Activated CD4-positive, alpha-beta T cell treated with anti-CD3 and anti-CD28 coated beads, Interleukin-2, Interleukin-4, amounts not matched to agents 100 ng/mL and 50 ng/mL, durations not matched to agents 16 hours and 8 hours (primary cell): ENCODE data around the gene RSU1.
"Not testable (repeated sequence)": the region's sequence is repeated elsewhere in the genome, so short reads cannot be mapped to it uniquely, and the experiment has no call there.

Experiments
- DNase-seq: peaks from one replicate; pipeline ENCODE4 v3.0.0-alpha.2; 2020; ENCODE audit warnings: low spot score

Gene RSU1

DNA sequence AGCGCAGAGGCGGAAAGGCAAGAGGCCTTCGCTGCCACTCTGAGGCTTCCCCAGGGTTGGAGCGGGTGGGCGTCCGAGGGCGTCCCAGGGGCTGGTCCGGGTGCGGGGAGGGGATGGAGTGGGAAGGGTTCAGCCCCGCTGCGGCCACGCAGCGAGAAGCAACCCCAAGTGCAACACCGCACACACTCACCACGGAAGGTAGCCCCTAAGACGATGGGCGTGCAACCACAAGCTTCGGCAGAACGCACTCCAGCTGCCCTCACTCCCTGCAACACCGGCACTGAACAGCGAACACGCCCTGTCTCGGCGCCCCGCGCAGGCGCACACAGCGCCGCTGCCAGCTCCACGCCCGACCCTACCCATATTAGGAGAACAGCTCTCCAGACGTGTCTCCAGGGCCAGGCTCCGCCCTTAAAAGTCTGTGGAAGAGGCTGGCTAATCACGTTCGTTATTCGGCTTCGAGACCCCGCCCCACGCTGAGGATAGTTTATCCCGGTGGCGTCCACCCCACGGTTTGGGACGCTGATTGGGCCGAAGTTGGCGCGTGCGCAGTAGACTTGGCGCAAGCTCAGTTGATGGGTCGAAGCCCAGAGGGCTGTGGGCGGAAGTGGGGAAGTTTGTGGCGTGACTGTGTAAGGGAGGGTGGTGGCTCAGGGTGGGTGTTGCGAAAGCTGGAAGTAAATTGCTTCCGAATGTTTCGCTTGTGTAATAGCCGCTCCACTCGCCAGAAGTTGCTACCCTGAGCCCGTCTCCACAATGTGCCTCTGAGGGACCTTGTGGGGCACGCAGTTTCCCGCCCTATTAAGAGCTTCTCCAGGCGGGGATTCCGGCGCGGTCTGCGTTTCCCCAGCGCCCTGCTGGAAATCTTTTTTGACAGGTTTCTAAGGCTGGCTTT is at the start of gene RSU1:
RSU1 (minus strand) TSS at position 300 of the 895 bp plus-strand sequence. CDS start 343 bp downstream, outside the sequence.
- peak; percentile 100 for DNase-seq

DNA sequence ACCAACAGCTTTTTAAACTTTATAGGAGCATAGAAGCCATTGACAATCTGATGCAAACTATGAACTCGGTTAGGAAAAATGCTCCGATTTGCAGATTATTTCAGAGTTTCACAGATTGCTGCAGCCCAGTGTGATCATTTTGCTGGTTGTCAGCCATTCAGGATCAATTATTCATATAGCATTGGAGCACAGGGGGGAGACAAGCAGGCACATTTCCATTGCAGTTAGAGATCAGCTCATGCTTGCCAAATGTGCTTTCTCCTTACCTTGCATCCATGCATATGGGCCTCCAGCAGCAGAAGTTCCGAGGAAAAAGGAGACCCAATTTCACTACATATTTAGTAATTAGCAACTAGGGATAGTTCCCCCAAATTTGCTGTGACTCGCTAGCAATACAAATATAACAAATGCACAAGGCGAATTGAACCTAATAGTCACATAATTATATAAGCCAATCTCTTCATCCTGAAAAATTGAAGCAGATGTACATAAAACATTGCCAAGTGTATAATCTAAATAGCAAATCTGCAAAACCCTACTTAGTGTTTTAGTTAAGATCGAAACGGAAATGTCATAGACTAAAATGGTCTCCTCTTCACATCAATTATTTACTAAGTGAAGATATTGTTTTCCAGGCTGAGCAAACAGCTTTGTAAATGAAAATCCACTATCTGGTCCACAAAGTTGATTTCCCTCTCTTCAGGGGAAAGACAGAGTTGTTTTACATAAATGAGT is 49.5 kb upstream of the RSU1 start:
- no peak for DNase-seq

DNA sequence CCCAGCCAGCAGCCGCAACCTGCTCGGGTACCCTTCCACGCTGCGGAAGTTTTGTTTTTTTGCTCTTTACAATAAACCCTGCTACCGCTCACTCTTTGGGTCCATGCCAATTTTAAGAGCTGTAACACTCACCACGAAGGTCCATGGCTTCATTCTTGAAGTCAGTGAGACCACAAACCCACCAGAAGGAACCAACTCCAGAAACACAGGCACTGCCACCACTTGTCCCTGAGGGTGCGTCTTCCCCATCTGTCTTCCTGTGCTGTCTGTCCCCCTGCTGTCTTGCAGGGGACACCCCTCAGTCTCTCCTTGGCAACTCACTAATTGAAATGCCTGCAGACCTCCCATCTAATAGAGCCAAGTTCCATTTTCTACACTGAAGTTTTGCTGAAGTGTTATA is 48.5 kb upstream of the RSU1 start:
- DNase-seq: no peak

DNA sequence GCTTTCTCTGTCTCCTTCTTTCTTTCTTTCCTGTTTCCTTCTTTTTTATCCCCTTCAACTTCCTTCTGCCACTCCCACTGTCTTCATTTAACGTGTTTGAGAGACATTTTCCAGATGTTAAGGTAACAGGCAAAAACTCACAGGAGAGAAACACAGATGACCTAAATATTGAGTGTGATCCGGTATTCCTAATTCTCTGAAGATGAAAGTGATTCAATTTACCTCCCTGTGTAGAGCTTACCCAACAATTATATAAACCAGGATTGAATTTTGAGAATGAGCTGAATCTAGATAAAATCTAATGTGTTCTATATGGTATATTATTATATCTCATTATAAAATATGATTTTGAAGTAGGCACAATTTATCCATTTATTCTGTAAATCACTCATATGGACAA is 46.5 kb upstream of the RSU1 start:
- DNase-seq: no peak

DNA sequence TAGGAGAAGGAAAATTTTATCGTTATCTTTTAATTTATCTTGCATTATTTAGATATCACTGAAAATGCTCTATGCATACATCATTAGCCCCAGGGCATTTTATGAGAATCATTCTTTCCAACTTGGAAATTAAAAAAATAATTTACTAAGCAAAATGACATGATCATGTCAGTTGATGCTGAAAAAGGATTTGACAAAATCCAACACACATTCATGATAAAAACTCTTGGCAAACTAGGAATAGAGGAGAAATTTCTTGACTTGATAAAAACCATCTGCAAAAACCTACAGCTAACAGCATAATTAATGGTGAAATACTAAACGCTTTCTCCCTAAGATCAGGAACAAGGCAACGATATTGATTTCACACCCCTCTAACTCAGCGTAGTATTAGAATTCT is 40.2 kb upstream of the RSU1 start:
- DNase-seq: no peak

DNA sequence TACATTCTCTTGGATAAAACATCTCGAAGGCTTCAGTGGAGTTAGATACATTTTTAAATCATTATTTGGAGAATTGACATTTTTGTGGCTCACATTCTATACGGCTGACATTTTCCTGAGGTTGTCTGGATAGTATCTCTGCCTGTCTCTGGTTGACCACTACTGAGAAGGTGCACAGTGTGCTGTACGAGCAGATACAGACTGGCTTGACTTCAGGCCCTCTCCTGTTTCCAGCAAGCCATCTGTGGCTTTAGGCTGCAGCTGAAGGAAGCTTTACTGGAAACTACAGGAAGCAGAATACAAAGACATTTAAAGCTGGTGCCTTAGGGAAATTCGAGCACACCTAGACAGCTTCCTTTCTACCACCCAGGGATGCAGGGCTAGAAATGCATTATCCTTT is 39.3 kb upstream of the RSU1 start:
- no peak for DNase-seq

DNA sequence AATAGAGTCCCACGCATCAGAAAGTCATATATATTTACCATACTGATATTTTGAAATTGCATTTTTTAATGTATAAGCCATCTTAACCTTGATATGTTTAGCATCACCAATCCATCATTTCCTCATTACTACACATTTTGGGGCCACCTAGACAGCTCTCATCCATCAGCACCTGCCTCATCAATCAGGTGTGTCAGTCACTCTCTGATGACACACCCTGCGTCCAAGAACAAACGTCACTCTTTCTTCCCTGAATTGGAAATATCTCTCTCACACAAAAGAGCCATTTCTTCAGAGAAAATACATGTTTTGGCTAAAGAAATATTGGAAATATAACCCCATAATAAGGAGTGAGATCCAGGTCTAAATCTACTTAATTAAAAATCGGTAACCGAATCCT is 38.9 kb upstream of the RSU1 start:
- DNase-seq: no peak

DNA sequence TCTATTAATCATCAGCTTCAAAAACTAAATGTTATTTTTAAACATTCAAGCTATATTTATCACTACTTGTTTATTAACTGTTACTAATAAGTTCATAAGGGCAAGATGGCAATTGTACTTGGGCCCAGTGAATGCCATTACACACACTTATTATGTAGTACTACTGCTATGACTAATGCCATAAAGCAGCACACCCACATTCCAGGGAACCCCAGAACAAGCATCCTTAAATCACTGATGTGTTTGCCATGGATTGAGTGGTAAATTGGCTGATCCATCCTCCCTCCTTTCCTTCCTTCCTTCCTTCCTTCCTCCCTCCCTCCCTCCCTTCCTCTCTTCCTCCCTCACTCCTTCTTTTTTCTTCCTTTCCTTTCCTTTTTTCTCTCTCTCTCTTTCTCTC is 37.4 kb upstream of the RSU1 start:
- no peak for DNase-seq

DNA sequence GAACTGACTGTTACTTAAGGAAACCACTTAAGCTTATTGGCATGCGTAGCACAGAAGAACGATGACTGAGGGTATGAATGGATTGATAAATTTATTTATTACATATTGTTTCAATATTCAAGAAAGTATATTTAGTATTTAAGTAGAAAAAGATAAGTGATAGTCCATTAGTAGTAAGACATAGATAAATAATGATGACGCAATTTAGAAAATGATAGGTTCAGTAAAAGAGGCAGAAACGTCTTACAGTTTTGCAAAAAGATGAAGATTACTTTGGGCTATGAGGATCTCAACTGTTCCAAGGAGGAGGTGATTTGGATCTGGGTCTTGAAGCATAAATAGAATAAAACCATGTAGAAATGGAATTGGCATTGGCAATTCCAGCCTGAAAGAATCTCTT is 36.6 kb upstream of the RSU1 start:
- no peak for DNase-seq

DNA sequence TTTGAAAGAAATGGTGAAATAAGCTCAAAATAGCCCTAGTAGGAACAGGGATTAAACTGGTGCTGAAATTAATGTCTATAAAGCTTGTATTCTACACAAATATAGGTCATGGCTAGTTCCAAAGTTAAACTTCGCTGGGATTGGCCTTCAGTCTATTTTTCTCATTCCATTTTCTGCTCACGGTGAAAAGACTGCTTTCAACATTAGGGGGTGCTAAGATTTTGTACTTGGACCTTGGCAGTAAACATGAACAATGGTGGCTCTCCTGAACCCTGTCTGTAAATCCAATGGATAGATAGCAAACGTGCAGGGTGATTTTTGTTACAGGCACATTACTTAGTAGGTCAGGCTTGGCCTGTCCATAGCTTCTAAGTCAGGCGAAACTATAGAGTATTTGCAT is 36.0 kb upstream of the RSU1 start:
- DNase-seq: peak; percentile 14

DNA sequence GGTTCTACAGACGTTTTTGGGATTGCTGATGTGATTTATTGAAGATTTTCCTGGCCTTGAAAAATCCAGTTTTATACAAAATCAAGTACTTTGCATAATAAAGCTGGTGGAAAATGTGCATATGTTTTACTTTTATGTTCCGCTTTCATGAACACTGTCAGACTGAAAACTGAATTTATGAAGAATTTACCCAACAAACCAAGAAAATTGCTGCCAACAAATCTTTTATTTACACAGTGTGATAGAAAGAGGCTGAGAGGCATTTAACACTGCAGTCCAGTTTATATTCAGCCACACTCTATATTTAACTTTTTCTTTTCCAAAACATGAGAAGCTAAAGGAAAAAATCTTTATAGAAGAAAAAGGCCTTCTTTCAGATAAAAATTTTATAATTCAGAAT is 35.4 kb upstream of the RSU1 start:
- DNase-seq: no peak

DNA sequence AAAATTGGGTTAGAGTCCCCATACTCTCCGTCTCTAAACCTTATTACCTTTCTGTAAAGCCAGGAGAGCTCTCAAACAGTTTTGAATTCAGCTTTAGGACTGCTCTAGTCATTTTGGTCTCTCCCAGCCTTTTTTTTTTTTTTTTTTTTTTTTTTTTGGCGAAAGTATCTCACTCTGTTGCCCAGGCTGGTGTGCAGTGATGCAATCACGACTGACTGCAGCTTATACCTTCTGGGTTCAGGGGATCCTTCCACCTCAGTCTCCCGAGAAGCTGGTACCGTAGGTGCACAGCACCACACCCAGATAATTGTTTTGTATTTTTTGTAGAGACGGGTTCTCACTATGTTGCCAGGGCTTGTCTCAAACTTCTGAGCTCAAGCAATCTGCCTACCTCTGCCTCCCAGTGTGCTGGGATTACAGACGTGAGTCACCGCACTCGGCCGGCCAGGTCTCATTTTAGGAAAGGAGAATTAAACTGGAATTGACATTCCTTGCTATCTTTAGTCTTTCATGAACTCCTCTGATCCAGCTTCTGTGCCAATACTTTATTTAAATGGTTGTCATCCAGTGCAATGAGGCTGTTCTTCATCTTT is 31.4 kb upstream of the RSU1 start:
- no peak for DNase-seq

DNA sequence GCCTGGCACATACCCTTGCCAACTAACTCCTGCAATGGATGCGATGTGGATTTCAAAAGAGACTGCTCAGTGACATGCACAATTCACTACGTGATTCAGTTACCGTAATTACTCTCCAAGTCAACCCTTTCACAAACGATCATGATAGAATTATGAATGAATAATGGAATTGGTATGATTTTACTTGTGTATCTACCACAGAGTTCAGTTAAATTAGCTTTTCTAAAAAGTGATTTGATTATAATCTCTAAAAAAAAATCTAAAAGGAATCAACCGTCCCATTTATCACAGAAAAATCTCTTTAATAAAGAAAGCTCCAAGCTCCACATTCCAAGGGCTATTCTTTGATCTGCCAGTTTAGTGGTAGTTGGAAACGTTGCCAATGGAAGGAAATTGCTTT is 30.4 kb upstream of the RSU1 start:
- DNase-seq: no peak

DNA sequence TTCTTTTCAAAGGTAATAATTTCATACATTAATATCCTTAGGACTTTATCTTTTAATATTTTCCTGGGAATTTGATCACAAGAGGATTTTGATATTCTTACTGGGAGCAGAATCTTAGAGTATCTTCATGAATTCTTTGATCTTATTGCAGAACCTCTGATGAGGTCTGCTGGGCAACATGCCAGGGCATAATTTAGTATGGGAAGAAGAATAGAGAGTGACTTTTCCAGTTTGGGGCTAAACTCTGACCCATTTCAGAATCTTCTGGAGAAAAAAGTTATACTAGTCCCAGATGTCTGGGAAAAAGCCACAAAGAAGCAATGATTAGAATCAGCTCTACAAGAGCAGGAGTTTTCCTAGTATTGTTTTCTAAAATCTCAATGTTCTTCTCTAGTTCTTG is 28.0 kb upstream of the RSU1 start:
- DNase-seq: no peak

DNA sequence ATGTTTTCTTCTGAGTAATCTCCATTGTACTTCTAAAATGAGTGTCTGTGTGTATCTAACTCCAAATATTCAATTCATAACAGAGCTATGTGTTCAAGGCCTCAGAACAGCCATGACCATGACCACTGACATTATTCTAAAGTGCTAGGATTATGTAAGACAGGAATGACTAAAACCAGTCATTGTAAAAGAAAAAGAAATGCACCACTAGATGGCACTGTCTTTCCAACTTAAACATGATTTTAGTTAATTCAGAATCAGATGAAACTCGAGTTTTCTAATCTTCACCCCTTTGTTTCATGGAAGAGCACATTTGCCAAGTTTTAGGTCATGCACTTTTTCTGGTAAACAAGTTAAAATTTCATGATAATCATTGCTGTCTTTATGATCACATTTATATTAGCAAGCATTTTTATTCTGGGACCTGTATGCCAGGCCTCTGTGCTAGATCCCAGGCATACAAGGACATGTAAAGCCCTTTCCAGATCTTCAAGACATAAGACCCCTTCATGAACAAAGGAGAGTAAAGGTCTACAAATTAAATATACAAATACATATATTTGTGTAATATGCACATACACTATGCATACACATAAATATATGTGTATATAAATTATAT is 26.1 kb upstream of the RSU1 start:
- DNase-seq: peak; percentile 80

DNA sequence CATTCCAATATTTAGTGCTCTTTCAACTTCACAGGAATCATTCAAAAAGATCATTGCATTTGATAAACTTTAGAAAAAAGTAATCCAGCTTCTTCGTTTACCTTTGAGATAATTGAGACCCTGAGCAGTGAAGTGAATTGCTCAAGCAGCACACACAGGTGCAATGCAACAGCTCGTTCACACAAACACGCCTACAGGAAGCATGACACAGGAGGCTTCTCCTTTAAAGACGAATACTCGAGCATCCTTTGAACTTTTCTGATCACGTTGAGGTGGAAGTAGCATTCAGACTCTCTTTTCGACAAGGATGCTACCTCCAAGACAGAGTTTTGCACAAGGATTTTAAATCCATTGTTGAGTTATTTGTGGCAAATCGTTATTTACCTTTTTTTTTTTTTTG is 18.0 kb upstream of the RSU1 start:
- DNase-seq: peak; percentile 31

DNA sequence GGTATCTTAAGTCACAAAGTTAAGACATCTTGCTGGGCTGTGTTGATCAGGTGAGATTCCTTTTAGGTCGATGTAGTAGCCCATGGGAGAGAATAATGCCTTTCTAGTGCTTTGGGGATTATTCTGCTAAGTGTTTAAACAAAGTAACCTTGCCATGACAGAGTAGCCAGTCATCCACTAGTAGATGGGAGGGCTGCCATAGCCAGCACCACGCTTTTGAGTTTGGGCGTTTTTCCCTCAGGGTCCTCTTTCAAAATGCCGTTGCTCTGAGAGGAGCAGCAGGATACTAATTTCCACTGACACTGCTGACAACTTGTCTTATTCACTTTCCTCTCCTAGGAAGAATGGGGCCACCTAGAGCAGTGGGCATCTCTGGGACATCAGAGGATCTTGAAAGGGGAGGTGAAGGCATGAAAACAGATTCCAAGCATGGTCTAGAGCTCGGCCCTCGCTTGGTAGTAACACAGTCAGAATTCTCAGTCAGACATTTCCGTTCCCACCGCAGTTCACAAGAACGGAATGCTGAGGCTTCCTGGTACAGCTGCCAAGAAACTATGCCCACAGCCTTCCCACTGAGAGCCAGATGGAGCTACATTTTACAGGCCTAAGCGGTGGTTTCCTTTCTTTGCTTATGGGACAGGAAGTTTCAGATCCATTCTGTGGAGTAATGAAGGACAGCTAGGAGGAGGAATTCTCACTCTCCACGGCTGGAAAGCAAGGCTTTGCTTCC is 15.3 kb upstream of the RSU1 start:
- DNase-seq: no peak

DNA sequence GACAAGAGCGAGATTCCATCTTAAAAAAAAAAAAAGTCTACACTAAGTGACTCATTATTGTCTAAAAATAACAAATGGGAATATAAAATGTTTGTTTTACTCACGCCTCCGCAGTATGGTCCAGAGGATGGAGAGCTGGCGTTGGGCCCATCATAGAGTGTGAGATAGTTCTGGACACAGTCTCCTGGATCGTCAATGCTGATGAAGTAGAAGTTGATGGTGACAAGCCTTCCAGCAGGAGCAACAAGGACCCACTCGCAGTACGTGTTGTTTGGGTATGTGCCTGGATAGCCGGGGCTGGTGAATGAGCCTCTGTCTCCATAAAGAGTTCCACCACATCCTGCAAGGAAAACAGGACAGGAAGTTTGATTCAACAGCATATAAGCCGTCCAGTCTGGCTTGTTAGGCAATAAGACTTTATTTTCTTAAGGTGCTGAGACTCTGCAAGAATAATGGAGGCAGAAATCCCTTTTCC is 11.5 kb upstream of the RSU1 start:
- no peak for DNase-seq

DNA sequence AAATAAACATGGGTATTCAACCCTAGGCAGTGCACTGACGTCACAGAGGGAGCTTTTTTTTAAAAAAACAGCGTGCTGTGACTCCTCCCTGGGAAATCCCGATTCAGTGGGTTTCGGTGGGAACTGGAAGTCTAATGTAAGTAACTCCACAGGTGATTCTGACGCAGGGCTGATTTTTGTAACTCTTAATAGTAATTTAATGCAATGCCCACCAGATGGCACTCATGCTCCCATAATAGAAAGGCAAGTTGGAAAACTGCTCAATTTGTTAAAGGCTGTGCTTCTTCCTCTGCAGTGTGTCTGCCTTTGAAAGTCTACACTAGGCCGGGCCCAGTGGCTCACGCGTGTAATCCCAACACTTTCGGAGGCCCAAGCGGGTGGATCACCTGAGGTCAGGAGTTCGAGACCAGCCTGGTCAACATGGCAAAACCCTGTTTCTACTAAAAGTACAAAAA is 10.9 kb upstream of the RSU1 start:
- DNase-seq: peak; percentile 76

DNA sequence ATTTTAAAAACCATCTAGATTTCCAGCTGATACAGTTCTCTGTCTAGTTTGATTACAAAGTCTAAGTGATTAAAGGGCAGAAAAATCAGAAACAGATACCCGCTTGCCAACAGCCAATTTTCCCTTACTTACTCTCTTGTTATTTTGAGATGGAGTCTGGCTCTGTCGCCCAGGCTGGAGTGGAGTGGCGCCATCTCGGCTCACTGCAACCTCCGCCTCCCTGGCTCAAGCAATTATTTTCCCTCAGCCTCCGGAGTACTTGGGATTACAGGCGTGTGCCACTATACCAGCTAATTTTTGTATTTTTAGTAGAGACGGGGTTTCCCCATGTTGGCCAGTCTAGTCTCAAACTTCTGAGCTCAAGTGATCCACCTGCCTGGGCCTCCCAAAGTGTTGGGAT is 10.2 kb upstream of the RSU1 start:
- DNase-seq: not testable (repeated sequence)

DNA sequence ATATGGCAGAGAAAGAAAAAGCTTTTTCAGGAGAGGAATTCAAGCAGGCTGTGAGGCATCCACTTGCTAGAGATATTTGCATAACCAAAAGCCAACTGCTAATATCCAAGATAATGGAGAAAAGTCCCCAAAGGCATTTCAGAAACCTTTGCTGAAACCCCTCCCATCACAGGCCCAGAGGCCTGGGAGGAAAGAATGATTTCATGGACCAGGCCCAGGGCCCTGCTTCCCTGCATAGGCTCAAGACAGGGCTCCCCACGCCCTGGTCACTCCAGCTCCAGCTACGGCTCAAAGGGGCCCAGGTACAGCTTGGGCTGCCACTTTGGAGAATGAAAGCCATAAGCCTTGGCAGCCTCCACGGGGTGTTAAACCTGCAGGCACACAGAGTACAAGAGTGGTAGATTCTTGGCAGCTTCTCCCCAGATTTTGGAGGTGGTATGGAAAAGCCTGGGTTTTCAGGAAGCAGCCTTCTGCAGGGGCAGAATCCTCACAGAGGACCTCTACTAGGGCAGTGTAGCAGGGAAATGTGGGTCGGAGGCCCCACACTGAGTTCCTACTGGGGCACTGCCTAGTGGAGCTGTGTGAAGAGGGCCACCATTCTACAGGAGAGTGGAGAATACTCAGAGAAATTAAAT is 5.6 kb upstream of the RSU1 start:
- no peak for DNase-seq
